Vagina (tissue), 2 donors: Measurements from ENCODE around the gene CCDC17. TPM values are rescaled to one million over a fixed set of nuclear protein-coding genes. Genes with fewer than 3 reads are reported as not detected.

ENCODE experiments used
- DNase-seq, 2 donors: peaks; one replicate each; pipeline ENCODE4 v3.0.0-alpha.2; 2017; ENCODE audit errors: extremely low spot score in 2 of 2
- H3K27ac ChIP-seq: fragments of 200-600 bp; sonication (generic); one replicate; pipeline ENCODE4 v1.5.1; 2019
- H3K27me3 ChIP-seq: fragments of 200-600 bp; sonication (generic); one replicate; pipeline ENCODE4 v1.5.1; 2019
- H3K36me3 ChIP-seq, 2 donors: fragments of 200-600 bp; sonication (generic); one replicate each; pipeline ENCODE4 v1.5.1; 2017 to 2019
- H3K4me1 ChIP-seq: fragments of 200-600 bp; sonication (generic); one replicate; pipeline ENCODE4 v1.5.1; 2019
- H3K4me3 ChIP-seq, 2 donors: fragments of 200-600 bp; sonication (generic); 1 replicate in 1 of 2; 2 replicates in 1 of 2; pipeline ENCODE4 v1.5.1; 2016 to 2019
- H3K9me3 ChIP-seq: fragments of 200-600 bp; sonication (generic); one replicate; pipeline ENCODE4 v1.5.1; 2019
- CTCF ChIP-seq, 3 experiments: fragments of 450-650 bp in 2 of 3; fragments of 200-600 bp in 1 of 3; sonication (generic) in 1 of 3; IDR thresholded peaks; one replicate each; pipeline ENCODE4 v1.5.1; 2017 to 2019; ENCODE audit warnings: antibody characterized with exemption in 3 of 3, mild to moderate bottlenecking in 2 of 3, moderate library complexity in 2 of 3
- POLR2A ChIP-seq, 2 donors: fragments of 450-650 bp; IDR thresholded peaks; one replicate each; pipeline ENCODE4 v1.6.1; 2017; ENCODE audit warnings: antibody characterized with exemption in 2 of 2, mild to moderate bottlenecking in 2 of 2, moderate library complexity in 2 of 2
- POLR2AphosphoS5 ChIP-seq, 2 donors: sonication (generic); formaldehyde crosslinking; IDR thresholded peaks; one replicate each; pipeline ENCODE4 v1.9.0; 2017; ENCODE audit warnings: antibody characterized with exemption in 2 of 2, mild to moderate bottlenecking in 2 of 2, low read depth in 1 of 2; ENCODE audit not compliant: insufficient read depth in 1 of 2
- intact Hi-C: fragments of 100-400 bp; cut with DNase I; formaldehyde crosslinking; loops from one replicate; pipeline ENCODE4 v1.15.1; 2023
- total RNA-seq: library from RNA; depleted of rRNA; stranded (reverse); fragments of >200 nt; gene quantifications from one replicate; pipeline ENCODE4 v1.2.3, GENCODE V29; 2016

Gene CCDC17
- total RNA-seq, 1 donor from 2014 or later = 1.5 TPM

GRCh38 chr1:45654540-45655280 lies 30.9 kb upstream of the CCDC17 start:
- no peak for TF ChIP-seq POLR2A (IDR thresholded peaks at IDR 0.05)
- TF ChIP-seq CTCF (IDR thresholded peaks at IDR 0.05) = no peak
- TF ChIP-seq POLR2AphosphoS5 (IDR thresholded peaks at IDR 0.05; ENCODE audit: insufficient read depth in 1 of 2, low read depth in 1 of 2) = no peak
- no peak overlapping the region for H3K27ac ChIP-seq
- peaks cover 6 to 82% of the 10 kb centered on the region in 2 donors for H3K36me3 ChIP-seq
- DNase-seq = no peak
- no peaks in the 10 kb centered on the region for H3K4me1 ChIP-seq
- H3K27me3 ChIP-seq = no peaks in the 10 kb centered on the region
- no peak overlapping the region for H3K4me3 ChIP-seq
- H3K9me3 ChIP-seq = no peaks in the 10 kb centered on the region
- intact Hi-C loops = no loop called here

GRCh38 chr1:45647248-45648021 lies 23.6 kb upstream of the CCDC17 start:
- Histone ChIP-seq H3K4me1 (no peaks in the 10 kb centered on the region), H3K27ac (no peak overlapping the region), H3K9me3 (no peaks in the 10 kb centered on the region), H3K36me3 (peaks cover 6 to 30% of the 10 kb centered on the region in 2 donors), H3K4me3 (no peak overlapping the region), H3K27me3 (no peaks in the 10 kb centered on the region)
- no peak for DNase-seq
- no peak for TF ChIP-seq POLR2AphosphoS5 (IDR thresholded peaks at IDR 0.05; ENCODE audit: insufficient read depth in 1 of 2, low read depth in 1 of 2)
- TF ChIP-seq POLR2A (IDR thresholded peaks at IDR 0.05) = no peak
- no peak for TF ChIP-seq CTCF (IDR thresholded peaks at IDR 0.05)
- intact Hi-C loops = no loop called here

- intact Hi-C loops = no loop called here
- Histone ChIP-seq H3K4me1 (no peaks in the 10 kb centered on the region), H3K27ac (no peak overlapping the region), H3K27me3 (no peaks in the 10 kb centered on the region), H3K4me3 (no peak overlapping the region), H3K36me3 (peaks cover 0 to 31% of the 10 kb centered on the region in 2 donors), H3K9me3 (no peaks in the 10 kb centered on the region)
- no peak for TF ChIP-seq POLR2AphosphoS5 (IDR thresholded peaks at IDR 0.05; ENCODE audit: insufficient read depth in 1 of 2, low read depth in 1 of 2)
- TF ChIP-seq POLR2A (IDR thresholded peaks at IDR 0.05) = no peak
- TF ChIP-seq CTCF (IDR thresholded peaks at IDR 0.05) = no peak
- no peak for DNase-seq
These were observed 20.8 kb upstream of the CCDC17 start for GRCh38 chr1:45644661-45645060.

GRCh38 chr1:45643978-45644377 lies 20.1 kb upstream of the CCDC17 start:
- DNase-seq = no peak
- no peaks in the 10 kb centered on the region for H3K27me3 ChIP-seq
- H3K9me3 ChIP-seq = no peaks in the 10 kb centered on the region
- H3K27ac ChIP-seq = no peak overlapping the region
- peaks cover 0 to 36% of the 10 kb centered on the region in 2 donors for H3K36me3 ChIP-seq
- intact Hi-C loops = no loop called here
- H3K4me3 ChIP-seq = no peak overlapping the region
- H3K4me1 ChIP-seq = no peaks in the 10 kb centered on the region
- TF ChIP-seq POLR2AphosphoS5 (IDR thresholded peaks at IDR 0.05; ENCODE audit: insufficient read depth in 1 of 2, low read depth in 1 of 2) = peak in 1 of 2 donors; percentile 19
- no peak for TF ChIP-seq POLR2A (IDR thresholded peaks at IDR 0.05)
- no peak for TF ChIP-seq CTCF (IDR thresholded peaks at IDR 0.05)

- no peaks in the 10 kb centered on the region for H3K4me1 ChIP-seq
- intact Hi-C loops = no loop called here
- H3K27ac ChIP-seq = no peak overlapping the region
- peaks cover 0 to 42% of the 10 kb centered on the region in 2 donors for H3K36me3 ChIP-seq
- no peaks in the 10 kb centered on the region for H3K9me3 ChIP-seq
- H3K4me3 ChIP-seq = no peak overlapping the region
- TF ChIP-seq POLR2AphosphoS5 (IDR thresholded peaks at IDR 0.05; ENCODE audit: insufficient read depth in 1 of 2, low read depth in 1 of 2) (no peak), CTCF (IDR thresholded peaks at IDR 0.05) (no peak), POLR2A (IDR thresholded peaks at IDR 0.05) (no peak)
- DNase-seq = no peak
- no peaks in the 10 kb centered on the region for H3K27me3 ChIP-seq
These were observed 19.5 kb upstream of the CCDC17 start for GRCh38 chr1:45643321-45643720.
